ENCODE results near the gene KCNE3. TPM values are rescaled to one million over a fixed set of nuclear protein-coding genes. Genes with fewer than 3 reads are reported as not detected.

KCNE3 gene, protein sequence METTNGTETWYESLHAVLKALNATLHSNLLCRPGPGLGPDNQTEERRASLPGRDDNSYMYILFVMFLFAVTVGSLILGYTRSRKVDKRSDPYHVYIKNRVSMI
- total RNA-seq (2014; rRNA removed) (0.58 and 0.73 TPM in 2 replicates), Bru-seq, nascent RNA (percentile 31 among the genes with signal in this experiment), BruChase-seq, experiment 1, labeled RNA remaining after a 6-hour chase (percentile 32 among the genes with signal in this experiment), BruChase-seq, experiment 2, labeled RNA remaining after a 2-hour chase (percentile 28 among the genes with signal in this experiment)
- long read RNA-seq: 0 reads

DNA sequence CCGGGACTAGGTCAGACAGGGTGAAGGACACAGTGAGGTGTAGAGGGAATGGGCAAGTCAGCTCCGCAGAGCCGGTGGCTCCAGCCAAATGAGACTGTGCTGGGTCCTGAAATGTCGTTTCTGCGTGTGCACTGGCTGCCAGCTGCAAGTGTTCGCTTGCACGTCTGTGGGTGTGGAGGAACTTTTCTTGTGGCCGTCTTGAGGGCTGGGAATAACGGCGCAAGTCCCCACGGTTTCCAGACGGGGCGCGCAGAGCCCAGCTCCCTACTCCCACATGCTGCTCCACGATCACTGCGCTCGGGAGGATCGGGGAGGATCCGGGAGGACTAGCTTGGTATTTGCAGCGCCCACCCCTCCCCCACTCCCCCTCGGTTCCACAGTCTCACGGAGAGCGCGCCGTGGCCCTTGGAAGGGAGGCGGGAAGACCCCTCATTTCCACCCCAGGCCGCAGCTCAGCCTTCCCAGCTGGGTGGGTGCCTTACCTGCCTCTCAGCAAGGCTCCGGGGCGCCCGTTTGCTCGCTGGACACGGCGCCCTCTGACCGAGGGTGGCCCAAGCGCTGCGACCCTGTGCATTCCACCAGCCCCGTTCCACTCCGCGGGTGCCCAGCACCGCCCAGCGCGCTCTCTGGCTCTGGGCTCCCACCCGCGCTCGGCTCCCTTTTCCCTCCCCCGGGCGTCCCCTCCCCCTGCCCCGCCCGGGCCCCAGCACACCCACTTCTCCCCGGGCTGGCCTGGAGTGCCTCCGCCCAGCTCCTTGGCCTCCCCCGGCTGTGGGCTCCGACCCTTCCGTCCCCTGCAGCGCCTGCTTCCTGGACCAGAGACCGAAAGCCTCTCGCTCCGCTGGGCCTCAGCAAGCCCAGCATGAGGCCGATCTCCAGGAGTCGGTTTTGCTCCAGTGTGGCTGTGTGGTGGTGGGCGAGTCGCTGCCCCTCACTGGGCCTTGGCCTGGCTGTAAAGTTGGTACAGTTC, at the start of gene KCNE3:
Gene KCNE3 (minus strand): TSS at position 634 of the 970 bp plus-strand sequence. CDS start 9,986 bp downstream, outside the sequence.
- ChIA-PET POLR2A (ENCODE audit: unreplicated experiment) (no interaction called here), CTCF (no interaction called here)
- no peak within 1 kb of the TSS for H3K9ac ChIP-seq (ENCODE audit: low read length)
- 0 out of 2 replicates have a peak, but pooled peaks cover 2% of the 10 kb centered on the region for H3K9me2 ChIP-seq (replicated peaks; ENCODE audit: low read length)
- ATAC-seq (peak; percentile 53), DNase-seq (no peak)
- no peaks in the 10 kb centered on the region for H3K27me3 ChIP-seq (ENCODE audit: low read length)
- TF ChIP-seq EZH2phosphoT487 (IDR thresholded peaks at IDR 0.05; ENCODE audit: borderline replicate concordance, low read length): no peak
- TF ChIP-seq, protein P1, sequence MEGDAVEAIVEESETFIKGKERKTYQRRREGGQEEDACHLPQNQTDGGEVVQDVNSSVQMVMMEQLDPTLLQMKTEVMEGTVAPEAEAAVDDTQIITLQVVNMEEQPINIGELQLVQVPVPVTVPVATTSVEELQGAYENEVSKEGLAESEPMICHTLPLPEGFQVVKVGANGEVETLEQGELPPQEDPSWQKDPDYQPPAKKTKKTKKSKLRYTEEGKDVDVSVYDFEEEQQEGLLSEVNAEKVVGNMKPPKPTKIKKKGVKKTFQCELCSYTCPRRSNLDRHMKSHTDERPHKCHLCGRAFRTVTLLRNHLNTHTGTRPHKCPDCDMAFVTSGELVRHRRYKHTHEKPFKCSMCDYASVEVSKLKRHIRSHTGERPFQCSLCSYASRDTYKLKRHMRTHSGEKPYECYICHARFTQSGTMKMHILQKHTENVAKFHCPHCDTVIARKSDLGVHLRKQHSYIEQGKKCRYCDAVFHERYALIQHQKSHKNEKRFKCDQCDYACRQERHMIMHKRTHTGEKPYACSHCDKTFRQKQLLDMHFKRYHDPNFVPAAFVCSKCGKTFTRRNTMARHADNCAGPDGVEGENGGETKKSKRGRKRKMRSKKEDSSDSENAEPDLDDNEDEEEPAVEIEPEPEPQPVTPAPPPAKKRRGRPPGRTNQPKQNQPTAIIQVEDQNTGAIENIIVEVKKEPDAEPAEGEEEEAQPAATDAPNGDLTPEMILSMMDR (conservative IDR thresholded peaks at IDR 0.05; ENCODE audit: low read depth, low read length): no peak
- no peak for TF ChIP-seq EZH2 (IDR thresholded peaks at IDR 0.05; ENCODE audit: low read length, unreplicated experiment)
- H3K36me3 ChIP-seq (ENCODE audit: low read depth, low read length): no peaks in the 10 kb centered on the region
- H3K27ac ChIP-seq (ENCODE audit: low read length): no peak within 1 kb of the TSS
- peak within 1 kb of the TSS; percentile 58 for H2AFZ ChIP-seq (ENCODE audit: low read length)
- no peaks in the 10 kb centered on the region for H3K9me3 ChIP-seq (ENCODE audit: low read length)
- peak within 1 kb of the TSS; percentile 64 for H3K4me2 ChIP-seq (ENCODE audit: low read length)
- intact Hi-C loops (cut with micrococcal nuclease): no loop called here
- no peaks in the 10 kb centered on the region for H4K20me1 ChIP-seq (ENCODE audit: low read length)
- H3K4me1 ChIP-seq (ENCODE audit: insufficient read depth, low read length): peaks cover 9% of the 10 kb centered on the region
- H3F3A ChIP-seq (ENCODE audit: low read length, unreplicated experiment): no peaks in the 10 kb centered on the region
- no peaks in the 10 kb centered on the region for H3K79me2 ChIP-seq (ENCODE audit: low read length)
- peak within 1 kb of the TSS; percentile 48 for H3K4me3 ChIP-seq (ENCODE audit: low read length)
- no TSS peak for BruUV-seq (replicated peaks)

DNA sequence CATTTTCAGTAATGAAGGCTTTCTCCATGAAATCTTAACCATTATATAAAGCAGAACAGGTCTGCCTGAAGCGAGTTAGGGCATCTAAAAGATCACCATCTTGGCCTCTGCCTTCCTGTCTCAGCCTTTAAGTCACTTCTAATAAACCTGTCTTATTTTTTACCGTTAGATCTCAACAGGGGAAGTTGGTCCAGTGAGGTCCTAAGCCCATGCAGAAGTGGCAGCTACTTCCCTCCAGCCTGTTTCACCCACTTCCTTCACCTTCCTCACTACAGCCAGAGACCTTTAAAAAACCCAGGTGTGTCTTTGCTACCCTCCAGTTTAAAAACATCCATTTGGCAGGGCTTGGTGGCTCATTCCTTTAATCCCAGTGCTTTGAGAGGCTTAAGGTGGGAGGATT, 40.2 kb upstream of the KCNE3 start:
- Histone ChIP-seq H3K27ac (ENCODE audit: low read length) (no peak overlapping the region), H3K27me3 (ENCODE audit: low read length) (no peaks in the 10 kb centered on the region), H3K4me2 (ENCODE audit: low read length) (no peak overlapping the region), H3F3A (ENCODE audit: low read length, unreplicated experiment) (no peaks in the 10 kb centered on the region), H4K20me1 (ENCODE audit: low read length) (no peaks in the 10 kb centered on the region), H3K36me3 (ENCODE audit: low read depth, low read length) (no peaks in the 10 kb centered on the region), H3K9ac (ENCODE audit: low read length) (no peak overlapping the region), H3K4me1 (ENCODE audit: insufficient read depth, low read length) (peaks cover 9% of the 10 kb centered on the region), H2AFZ (ENCODE audit: low read length) (no peak overlapping the region), H3K79me2 (ENCODE audit: low read length) (no peaks in the 10 kb centered on the region), H3K4me3 (ENCODE audit: low read length) (no peak overlapping the region), H3K9me2 (replicated peaks; ENCODE audit: low read length) (no peaks in the 10 kb centered on the region), H3K9me3 (ENCODE audit: low read length) (0 out of 2 replicates have a peak, but pooled peaks cover 3% of the 10 kb centered on the region)
- ATAC-seq: no peak
- TF ChIP-seq, protein P1 (conservative IDR thresholded peaks at IDR 0.05; ENCODE audit: low read depth, low read length): no peak
- TF ChIP-seq EZH2 (IDR thresholded peaks at IDR 0.05; ENCODE audit: low read length, unreplicated experiment): no peak
- no peak for TF ChIP-seq EZH2phosphoT487 (IDR thresholded peaks at IDR 0.05; ENCODE audit: borderline replicate concordance, low read length)
- ChIA-PET POLR2A (ENCODE audit: unreplicated experiment) (no interaction called here), CTCF (no interaction called here)
- BruUV-seq (replicated peaks): no TSS peak
- no peak for DNase-seq
- intact Hi-C loops (cut with micrococcal nuclease): no loop called here
